ENCODE results near the gene MAGI2.
"Not testable (repeated sequence)": the region's sequence is repeated elsewhere in the genome, so short reads cannot be mapped to it uniquely, and the experiment has no call there.

DNA sequence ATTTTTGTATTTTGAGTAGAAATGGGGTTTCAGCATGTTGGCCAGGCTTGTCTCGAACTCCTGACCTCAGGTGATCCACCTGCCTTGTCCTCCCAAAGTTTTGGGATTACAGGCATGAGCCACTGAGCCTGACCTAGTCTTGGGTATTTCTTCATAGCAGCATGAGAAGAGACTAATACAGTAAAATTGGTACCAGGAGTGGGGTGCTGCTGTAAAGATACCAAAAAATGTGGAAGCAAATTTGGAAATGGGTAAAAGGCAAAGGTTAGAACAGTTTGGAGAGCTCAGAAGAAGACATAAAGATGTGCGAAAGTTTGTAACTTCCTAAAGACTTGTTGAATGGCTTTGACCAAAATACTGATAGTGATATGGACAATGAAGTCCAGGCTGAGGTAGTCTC, 433.8 kb downstream of the MAGI2 start:
- TF ChIP-seq, protein P1, sequence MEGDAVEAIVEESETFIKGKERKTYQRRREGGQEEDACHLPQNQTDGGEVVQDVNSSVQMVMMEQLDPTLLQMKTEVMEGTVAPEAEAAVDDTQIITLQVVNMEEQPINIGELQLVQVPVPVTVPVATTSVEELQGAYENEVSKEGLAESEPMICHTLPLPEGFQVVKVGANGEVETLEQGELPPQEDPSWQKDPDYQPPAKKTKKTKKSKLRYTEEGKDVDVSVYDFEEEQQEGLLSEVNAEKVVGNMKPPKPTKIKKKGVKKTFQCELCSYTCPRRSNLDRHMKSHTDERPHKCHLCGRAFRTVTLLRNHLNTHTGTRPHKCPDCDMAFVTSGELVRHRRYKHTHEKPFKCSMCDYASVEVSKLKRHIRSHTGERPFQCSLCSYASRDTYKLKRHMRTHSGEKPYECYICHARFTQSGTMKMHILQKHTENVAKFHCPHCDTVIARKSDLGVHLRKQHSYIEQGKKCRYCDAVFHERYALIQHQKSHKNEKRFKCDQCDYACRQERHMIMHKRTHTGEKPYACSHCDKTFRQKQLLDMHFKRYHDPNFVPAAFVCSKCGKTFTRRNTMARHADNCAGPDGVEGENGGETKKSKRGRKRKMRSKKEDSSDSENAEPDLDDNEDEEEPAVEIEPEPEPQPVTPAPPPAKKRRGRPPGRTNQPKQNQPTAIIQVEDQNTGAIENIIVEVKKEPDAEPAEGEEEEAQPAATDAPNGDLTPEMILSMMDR (IDR thresholded peaks at IDR 0.05; ENCODE audit: insufficient read depth, low read length, poor library complexity, severe bottlenecking): not testable (repeated sequence)
- TF ChIP-seq EZH2phosphoT487 (conservative IDR thresholded peaks at IDR 0.05; ENCODE audit: low read length): not testable (repeated sequence)
